ENCODE data around the gene MYH4.

DNA sequence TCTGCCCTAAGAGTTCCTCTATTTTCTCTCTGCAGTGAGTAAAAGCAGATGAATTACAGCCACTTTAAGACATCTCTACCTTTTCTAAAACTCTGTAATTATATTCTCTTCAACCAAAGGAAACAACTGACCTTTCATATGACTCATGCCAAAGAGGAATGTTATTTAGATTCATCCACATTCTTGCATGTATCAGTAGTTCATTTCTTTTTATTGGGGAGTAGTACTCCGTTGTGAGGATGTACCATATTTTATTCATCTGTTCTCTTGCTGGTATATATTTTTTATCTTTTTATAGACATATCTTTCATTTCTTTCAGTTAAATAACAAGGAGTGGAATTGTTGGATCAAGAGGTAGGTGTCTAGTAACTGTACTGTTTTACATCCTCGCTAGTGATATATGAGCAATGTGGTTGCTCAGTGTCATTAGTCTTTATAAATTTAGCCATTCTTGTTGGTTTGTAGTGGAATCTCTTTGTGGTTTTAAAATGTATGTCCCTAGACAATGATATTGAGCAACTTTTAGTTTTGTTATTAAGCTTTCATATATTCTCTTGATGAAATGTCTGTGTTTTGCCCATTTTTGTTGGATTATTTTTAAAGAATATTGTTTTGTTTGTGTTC lies 39.8 kb downstream of the MYH4 start:
- TF ChIP-seq, protein P1, sequence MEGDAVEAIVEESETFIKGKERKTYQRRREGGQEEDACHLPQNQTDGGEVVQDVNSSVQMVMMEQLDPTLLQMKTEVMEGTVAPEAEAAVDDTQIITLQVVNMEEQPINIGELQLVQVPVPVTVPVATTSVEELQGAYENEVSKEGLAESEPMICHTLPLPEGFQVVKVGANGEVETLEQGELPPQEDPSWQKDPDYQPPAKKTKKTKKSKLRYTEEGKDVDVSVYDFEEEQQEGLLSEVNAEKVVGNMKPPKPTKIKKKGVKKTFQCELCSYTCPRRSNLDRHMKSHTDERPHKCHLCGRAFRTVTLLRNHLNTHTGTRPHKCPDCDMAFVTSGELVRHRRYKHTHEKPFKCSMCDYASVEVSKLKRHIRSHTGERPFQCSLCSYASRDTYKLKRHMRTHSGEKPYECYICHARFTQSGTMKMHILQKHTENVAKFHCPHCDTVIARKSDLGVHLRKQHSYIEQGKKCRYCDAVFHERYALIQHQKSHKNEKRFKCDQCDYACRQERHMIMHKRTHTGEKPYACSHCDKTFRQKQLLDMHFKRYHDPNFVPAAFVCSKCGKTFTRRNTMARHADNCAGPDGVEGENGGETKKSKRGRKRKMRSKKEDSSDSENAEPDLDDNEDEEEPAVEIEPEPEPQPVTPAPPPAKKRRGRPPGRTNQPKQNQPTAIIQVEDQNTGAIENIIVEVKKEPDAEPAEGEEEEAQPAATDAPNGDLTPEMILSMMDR (conservative IDR thresholded peaks at IDR 0.05; ENCODE audit: low read length), result no peak
- TF ChIP-seq EZH2phosphoT487 (IDR thresholded peaks at IDR 0.05; ENCODE audit: borderline replicate concordance), result no peak
